AG04450 (cell line): ENCODE data around the gene NEK3. TPM values are rescaled to one million over a fixed set of nuclear protein-coding genes. Genes with fewer than 3 reads are reported as not detected.
"Not testable (repeated sequence)": the region's sequence is repeated elsewhere in the genome, so short reads cannot be mapped to it uniquely, and the experiment has no call there.

Experiments used
- CTCF ChIA-PET: fragments of 300-600, 350-600 bp; formaldehyde crosslinking; extraction: SDS; loops from one replicate; lab custom pipeline; 2022; ENCODE audit warnings: antibody characterized with exemption, inconsistent platforms; lab: Charles Lee
- POLR2A ChIA-PET: fragments of 350-600 bp; formaldehyde crosslinking; extraction: SDS; loops from one replicate; lab custom pipeline; 2021; ENCODE audit warnings: antibody characterized with exemption, inconsistent platforms; lab: Yijun Ruan, JAX
- DNase-seq: peaks from one replicate; pipeline ENCODE4 v3.0.0-alpha.2; 2011; ENCODE audit warnings: low read depth, low spot score
- H3K27ac ChIP-seq: one replicate; pipeline ENCODE4 v1.5.1; 2012; ENCODE audit warnings: low read depth, low read length, control low read depth
- H3K27me3 ChIP-seq: one replicate; pipeline ENCODE4 v1.6.0; 2012; ENCODE audit warnings: low read length; ENCODE audit not compliant: control insufficient read depth, insufficient read depth
- H3K4me3 ChIP-seq: 2 replicates; pipeline ENCODE4 v1.5.1; 2011; ENCODE audit warnings: mild to moderate bottlenecking, low read depth, low read length, control low read depth
- H3K9me3 ChIP-seq: 2 replicates; pipeline ENCODE4 v1.5.1; 2012; ENCODE audit warnings: low read length; ENCODE audit not compliant: control insufficient read depth, insufficient read depth
- polyA plus RNA-seq: library from polyadenylated mRNA; depleted of rRNA; stranded (reverse); fragments of >200 nt; gene quantifications from 2 replicates; pipeline ENCODE4 v1.2.3, GENCODE V29; 2011
- TF ChIP-seq, protein P1 (sequence below): IDR thresholded peaks from 2 replicates; pipeline ENCODE4 v1.5.1; 2011; ENCODE audit warnings: low read depth, low read length, control low read depth, inconsistent platforms

Gene NEK3
- polyA plus RNA-seq, 1 experiment = 16.0 TPM

DNA sequence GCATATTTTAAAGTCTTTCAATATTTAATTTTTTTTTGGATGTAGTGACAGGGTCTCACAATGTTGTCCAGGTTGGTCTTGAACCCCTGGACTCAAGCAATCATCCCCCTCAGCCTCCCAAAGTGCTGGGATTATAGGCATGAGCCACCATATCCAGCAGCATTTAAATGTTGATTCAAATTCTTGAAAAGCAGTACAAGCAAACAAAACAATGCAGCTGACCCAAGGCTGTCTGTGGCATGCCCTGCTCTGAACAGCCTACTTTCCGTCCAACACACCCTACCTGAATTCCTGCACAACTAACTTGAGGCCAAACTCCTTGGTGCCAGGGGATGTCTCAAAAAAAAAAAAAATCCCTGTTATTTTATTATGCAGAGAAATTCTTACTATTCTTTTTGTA, 53.6 kb downstream of the NEK3 start:
- ChIA-PET CTCF (interaction anchor here (0.7 kb wide), 1 partner anchor 262 kb away, joined by 3 read pairs; no protein-coding TSS in a partner anchor), POLR2A (no interaction called here)
- no peak overlapping the region for H3K27ac ChIP-seq
- H3K9me3 ChIP-seq = no peaks in the 10 kb centered on the region
- no peak for DNase-seq
- no peak overlapping the region for H3K4me3 ChIP-seq
- TF ChIP-seq, protein P1, sequence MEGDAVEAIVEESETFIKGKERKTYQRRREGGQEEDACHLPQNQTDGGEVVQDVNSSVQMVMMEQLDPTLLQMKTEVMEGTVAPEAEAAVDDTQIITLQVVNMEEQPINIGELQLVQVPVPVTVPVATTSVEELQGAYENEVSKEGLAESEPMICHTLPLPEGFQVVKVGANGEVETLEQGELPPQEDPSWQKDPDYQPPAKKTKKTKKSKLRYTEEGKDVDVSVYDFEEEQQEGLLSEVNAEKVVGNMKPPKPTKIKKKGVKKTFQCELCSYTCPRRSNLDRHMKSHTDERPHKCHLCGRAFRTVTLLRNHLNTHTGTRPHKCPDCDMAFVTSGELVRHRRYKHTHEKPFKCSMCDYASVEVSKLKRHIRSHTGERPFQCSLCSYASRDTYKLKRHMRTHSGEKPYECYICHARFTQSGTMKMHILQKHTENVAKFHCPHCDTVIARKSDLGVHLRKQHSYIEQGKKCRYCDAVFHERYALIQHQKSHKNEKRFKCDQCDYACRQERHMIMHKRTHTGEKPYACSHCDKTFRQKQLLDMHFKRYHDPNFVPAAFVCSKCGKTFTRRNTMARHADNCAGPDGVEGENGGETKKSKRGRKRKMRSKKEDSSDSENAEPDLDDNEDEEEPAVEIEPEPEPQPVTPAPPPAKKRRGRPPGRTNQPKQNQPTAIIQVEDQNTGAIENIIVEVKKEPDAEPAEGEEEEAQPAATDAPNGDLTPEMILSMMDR = no peak
- H3K27me3 ChIP-seq = no peaks in the 10 kb centered on the region

DNA sequence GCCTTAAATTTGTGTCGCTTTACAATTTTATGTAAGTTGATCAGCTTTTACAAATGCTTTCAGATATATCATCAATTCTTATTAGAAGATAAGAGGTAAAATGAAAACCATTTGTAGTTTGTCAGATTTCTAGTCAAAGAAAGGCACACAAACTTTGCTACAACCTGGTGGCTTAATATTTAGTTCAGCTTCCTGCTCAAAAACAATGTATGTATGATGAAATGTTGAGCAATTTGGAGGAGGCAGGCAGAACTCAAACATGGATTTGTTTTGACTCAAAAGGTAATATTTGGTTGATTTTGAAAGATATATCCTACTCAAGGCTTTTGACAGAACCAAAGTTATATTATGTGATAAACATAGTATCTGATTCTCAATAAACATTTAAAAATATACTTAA, 54.8 kb downstream of the NEK3 start:
- H3K9me3 ChIP-seq = no peaks in the 10 kb centered on the region
- POLR2A ChIA-PET = no interaction called here
- H3K27me3 ChIP-seq = no peaks in the 10 kb centered on the region
- CTCF ChIA-PET = no interaction called here
- no peak overlapping the region for H3K4me3 ChIP-seq
- TF ChIP-seq, protein P1 = no peak
- H3K27ac ChIP-seq = no peak overlapping the region
- DNase-seq = no peak

DNA sequence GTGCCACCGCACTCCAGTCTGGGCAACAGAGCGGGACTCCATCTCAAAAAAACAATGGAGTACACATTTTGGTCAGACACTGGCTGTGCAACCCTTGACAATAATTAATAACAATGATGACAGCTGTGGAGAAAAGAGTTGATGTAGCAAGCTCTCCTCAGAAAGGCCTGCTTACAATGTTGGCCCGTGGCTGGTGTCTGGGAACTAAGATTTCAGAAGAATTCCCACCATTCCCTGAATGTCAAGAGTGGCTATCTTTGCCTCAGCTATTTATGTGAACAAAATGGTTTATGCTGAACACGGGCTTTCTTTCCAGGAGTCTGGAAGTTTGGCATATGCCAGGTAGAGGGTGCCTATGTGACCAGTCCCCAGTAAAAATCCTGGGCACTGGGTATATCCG, 56.0 kb downstream of the NEK3 start:
- Histone ChIP-seq H3K27ac (no peak overlapping the region), H3K9me3 (no peaks in the 10 kb centered on the region), H3K4me3 (no peak overlapping the region), H3K27me3 (no peaks in the 10 kb centered on the region)
- no peak for DNase-seq
- POLR2A ChIA-PET = no interaction called here
- CTCF ChIA-PET = interaction anchor here (1.4 kb wide), 1 partner anchor 24 kb away, joined by 6 read pairs; no protein-coding TSS in a partner anchor
- TF ChIP-seq, protein P1 = no peak

DNA sequence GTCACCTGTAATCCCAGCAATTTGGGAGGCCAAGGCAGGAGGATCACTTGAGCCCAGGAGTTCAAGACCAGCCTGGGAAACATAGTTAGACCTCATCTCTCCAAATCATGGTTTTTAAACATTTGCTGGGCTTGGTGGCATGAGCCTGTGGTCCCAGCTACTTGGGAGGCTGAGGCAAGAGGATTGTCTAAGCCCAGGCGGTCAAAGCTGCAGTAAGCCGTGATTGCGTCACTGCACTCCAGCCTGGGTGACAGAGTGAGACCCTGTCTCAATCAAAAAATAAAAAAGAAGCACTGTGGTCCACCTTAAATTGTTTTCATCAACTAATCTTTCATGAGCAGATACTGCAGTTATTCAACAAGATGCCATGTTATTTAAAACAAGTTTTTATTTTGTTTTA, 57.0 kb downstream of the NEK3 start:
- DNase-seq, H3K27ac ChIP-seq, POLR2A ChIA-PET, H3K4me3 ChIP-seq, H3K27me3 ChIP-seq, H3K9me3 ChIP-seq: not testable (repeated sequence)
- CTCF ChIA-PET = interaction anchor here (1.4 kb wide), 1 partner anchor 348 kb away, joined by 3 read pairs; the partner anchor contains the start of gene VPS36

DNA sequence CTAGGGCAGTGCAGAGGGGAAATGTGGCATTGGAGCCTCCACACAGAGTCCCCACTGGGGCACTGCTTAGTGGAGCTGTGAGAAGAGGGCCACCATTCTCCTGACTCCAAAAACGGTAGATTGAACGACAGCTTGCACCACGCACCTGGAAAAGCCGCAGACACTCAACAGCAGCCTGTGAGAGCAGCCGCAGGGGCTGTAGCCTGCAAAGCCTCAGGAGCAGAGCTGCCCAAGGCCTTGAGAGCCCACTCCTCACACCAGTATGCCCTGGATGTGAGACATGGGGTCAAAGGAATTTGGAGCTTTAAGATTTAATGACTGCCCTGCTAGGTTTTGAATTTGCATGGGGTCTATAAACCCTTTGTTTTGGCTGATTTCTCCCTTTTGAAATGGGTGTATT, 62.2 kb downstream of the NEK3 start:
- Histone ChIP-seq H3K9me3 (no peaks in the 10 kb centered on the region), H3K4me3 (no peak overlapping the region), H3K27me3 (peaks cover 2% of the 10 kb centered on the region), H3K27ac (no peak overlapping the region)
- no peak for DNase-seq
- POLR2A ChIA-PET = no interaction called here
- TF ChIP-seq, protein P1 = no peak
- CTCF ChIA-PET = no interaction called here
